Measurements from ENCODE around the gene PEDS1. TPM values are rescaled to one million over a fixed set of nuclear protein-coding genes. Genes with fewer than 3 reads are reported as not detected.
"Not testable (repeated sequence)": the region's sequence is repeated elsewhere in the genome, so short reads cannot be mapped to it uniquely, and the experiment has no call there.

The PEDS1 gene
- total and polyA plus RNA-seq, 4 donors = 4.8 to 19.3 (median 8.6) TPM

- TF ChIP-seq RXRA (IDR thresholded peaks at IDR 0.05) = peak in 1 of 2 donors; percentile 74
- TF ChIP-seq GABPA (IDR thresholded peaks at IDR 0.05 in 1 of 2, conservative IDR thresholded peaks at IDR 0.05 in 1 of 2) = peak in 1 of 2 donors; percentile 32
- peak in 1 of 2 donors; percentile 52 for TF ChIP-seq HNF4A (conservative IDR thresholded peaks at IDR 0.05)
- TF ChIP-seq YY1 (IDR thresholded peaks at IDR 0.05) = peak; percentile 86
- peak in 1 of 2 donors; percentile 27 for TF ChIP-seq RAD21 (IDR thresholded peaks at IDR 0.05)
- peak; percentile 46 for TF ChIP-seq SP1 (IDR thresholded peaks at IDR 0.05)
Observed at GRCh38 chr20:50137702-50138101, 15.8 kb downstream of the PEDS1 start.

GRCh38 chr20:50136822-50137599, 16.5 kb downstream of the PEDS1 start:
- Histone ChIP-seq H3K27me3 (ENCODE audit: control insufficient read depth in 4 of 4, insufficient read depth in 4 of 4, low read length in 3 of 4) (no peaks in the 10 kb centered on the region), H3K36me3 (ENCODE audit: control insufficient read depth in 4 of 4, insufficient read depth in 3 of 4, low read depth in 1 of 4, low read length in 3 of 4) (peaks cover 0 to 4% (median 0%) of the 10 kb centered on the region in 4 donors), H3K9me3 (ENCODE audit: control insufficient read depth in 4 of 4, low read length in 3 of 4) (no peaks in the 10 kb centered on the region), H3K4me3 (ENCODE audit: low read depth in 1 of 3, low read length in 3 of 3) (no peak overlapping the region), H3K9ac (ENCODE audit: low read depth in 1 of 2, low read length in 2 of 2) (peak overlapping the region in 1 of 2 donors; percentile 19), H3K27ac (ENCODE audit: low read depth in 1 of 2, low read length in 2 of 2) (peak overlapping the region; percentile 81 to 88), H3K4me1 (ENCODE audit: control insufficient read depth in 4 of 4, insufficient read depth in 4 of 4, low read length in 3 of 4) (peaks cover 20 to 32% (median 23%) of the 10 kb centered on the region in 4 donors)
- WGBS = 95% methylated on average over 15 of the region's 15 CpGs
- DNase-seq (ENCODE audit: low spot score) = no peak
- TF ChIP-seq MAX (IDR thresholded peaks at IDR 0.05) = no peak
- no peak for TF ChIP-seq TAF1 (conservative IDR thresholded peaks at IDR 0.05)
- no peak for TF ChIP-seq REST (IDR thresholded peaks at IDR 0.05)
- no peak for TF ChIP-seq GABPA (IDR thresholded peaks at IDR 0.05 in 1 of 2, conservative IDR thresholded peaks at IDR 0.05 in 1 of 2)

More at GRCh38 chr20:50137702-50138101, 15.8 kb downstream of the PEDS1 start:
- H3K36me3 ChIP-seq (ENCODE audit: control insufficient read depth in 4 of 4, insufficient read depth in 3 of 4, low read depth in 1 of 4, low read length in 3 of 4); H3K4me3 ChIP-seq (ENCODE audit: low read depth in 1 of 3, low read length in 3 of 3); DNase-seq (ENCODE audit: low spot score); H3K27me3 ChIP-seq (ENCODE audit: control insufficient read depth in 4 of 4, insufficient read depth in 4 of 4, low read length in 3 of 4); H3K9me3 ChIP-seq (ENCODE audit: control insufficient read depth in 4 of 4, low read length in 3 of 4): not testable (repeated sequence)
- Histone ChIP-seq H3K27ac (ENCODE audit: low read depth in 1 of 2, low read length in 2 of 2) (peak overlapping the region; percentile 81 to 88), H3K4me1 (ENCODE audit: control insufficient read depth in 4 of 4, insufficient read depth in 4 of 4, low read length in 3 of 4) (peaks cover 20 to 33% (median 24%) of the 10 kb centered on the region in 4 donors), H3K9ac (ENCODE audit: low read depth in 1 of 2, low read length in 2 of 2) (peak overlapping the region in 1 of 2 donors; percentile 57)
- WGBS = 46% methylated on average over 13 of the region's 13 CpGs

GRCh38 chr20:50135157-50135556, 18.4 kb downstream of the PEDS1 start:
- WGBS = 96% methylated on average over 7 of the region's 7 CpGs
- not testable (repeated sequence) for H3K27ac ChIP-seq (ENCODE audit: low read depth in 1 of 2, low read length in 2 of 2); H3K9ac ChIP-seq (ENCODE audit: low read depth in 1 of 2, low read length in 2 of 2); H3K4me3 ChIP-seq (ENCODE audit: low read depth in 1 of 3, low read length in 3 of 3); H3K27me3 ChIP-seq (ENCODE audit: control insufficient read depth in 4 of 4, insufficient read depth in 4 of 4, low read length in 3 of 4); H3K36me3 ChIP-seq (ENCODE audit: control insufficient read depth in 4 of 4, insufficient read depth in 3 of 4, low read depth in 1 of 4, low read length in 3 of 4); DNase-seq (ENCODE audit: low spot score); H3K9me3 ChIP-seq (ENCODE audit: control insufficient read depth in 4 of 4, low read length in 3 of 4)
- H3K4me1 ChIP-seq (ENCODE audit: control insufficient read depth in 4 of 4, insufficient read depth in 4 of 4, low read length in 3 of 4) = peaks cover 17 to 25% (median 21%) of the 10 kb centered on the region in 4 donors
